Adrenal gland (tissue), 12 donors: ENCODE results near the gene BMP6. TPM values are rescaled to one million over a fixed set of nuclear protein-coding genes. Genes with fewer than 3 reads are reported as not detected.

Experiments used
- DNase-seq, 7 donors: peaks; one replicate each; pipeline ENCODE4 v3.0.0-alpha.2; 2019 to 2020
- H3K27ac ChIP-seq, 5 donors: fragments of 200-600 bp; sonication (generic) in 4 of 5; 1 replicate in 3 of 5; 2 replicates in 2 of 5; pipeline versions ENCODE4 v1.5.1 to v1.8.0; 2016 to 2020; ENCODE audit warnings: mild to moderate bottlenecking in 1 of 5
- H3K27me3 ChIP-seq: fragments of 200-600 bp; 2 replicates; pipeline ENCODE4 v1.8.0; 2021
- H3K36me3 ChIP-seq, 2 donors: fragments of 200-600 bp; replicated peaks in 1 of 2; 1 replicate in 1 of 2; 2 replicates in 1 of 2; pipeline versions ENCODE4 v1.5.1 to v1.8.0; 2018 to 2022
- H3K4me1 ChIP-seq, 2 donors: fragments of 200-600 bp; replicated peaks in 1 of 2; 1 replicate in 1 of 2; 2 replicates in 1 of 2; pipeline versions ENCODE4 v1.5.1 to v1.8.0; 2018 to 2021
- H3K4me3 ChIP-seq, 4 donors: fragments of 200-600 bp; sonication (generic) in 3 of 4; one replicate each; pipeline ENCODE4 v1.5.1; 2016 to 2018
- H3K9me3 ChIP-seq, 3 donors: fragments of 200-600 bp; sonication (generic) in 1 of 3; replicated peaks in 1 of 3; 1 replicate in 2 of 3; 2 replicates in 1 of 3; pipeline versions ENCODE4 v1.5.1 to v1.8.0; 2016 to 2021
- POLR2A ChIP-seq, 2 donors: fragments of 450-650 bp; IDR thresholded peaks; one replicate each; pipeline ENCODE4 v1.6.1; 2017; ENCODE audit warnings: antibody characterized with exemption in 2 of 2, mild to moderate bottlenecking in 2 of 2, moderate library complexity in 1 of 2
- WGBS, 4 donors: extraction: QIAGEN DNeasy Blood & Tissue Kit in 2 of 4; methylation state at CpG; one replicate each; pipeline versions ENCODE4 v1.1.5 to v1.1.7; 2013 to 2017; 5-methylcytosine and 5-hydroxymethylcytosine counted together
- intact Hi-C, 2 donors: fragments of 100-400 bp; cut with DNase I; formaldehyde crosslinking; loops; one replicate each; pipeline versions ENCODE4 v1.14.1 to v1.15.0; 2022 to 2023
- polyA plus RNA-seq, 3 donors: library from polyadenylated mRNA; stranded (reverse); fragments of 200-250 nt in 2 of 3; fragments of 350-450 nt in 1 of 3; fragmentation: Illumina TruSeq in 1 of 3; extraction: RNeasy Lipid Tissue Mini Kit (QIAGEN cat#74804) in 1 of 3; gene quantifications; one replicate each; pipeline ENCODE4 v1.2.3, GENCODE V29; 2013 to 2014
- total RNA-seq, 9 donors: library from RNA; depleted of rRNA in 4 of 9; stranded (reverse); fragments of >200 nt in 4 of 9; fragments of 120-200 nt in 1 of 9; fragmentation: NEBNext Ultra II Directional in 1 of 9; extraction: Animal tissue kit (Norgen Biotek cat#: 25700) in 1 of 9; gene quantifications; one replicate each; pipeline versions ENCODE4 v1.1.0 to v1.2.4, GENCODE V29; 2013 to 2023
- TF ChIP-seq, protein P1 (sequence below), 6 experiments: fragments of 450-650 bp in 4 of 6; fragments of 200-600 bp in 2 of 6; sonication (generic) in 1 of 6; IDR thresholded peaks; 1 replicate in 5 of 6; 2 replicates in 1 of 6; pipeline versions ENCODE4 v1.5.1 to v1.8.0; 2016 to 2021; ENCODE audit warnings: antibody characterized with exemption in 6 of 6, mild to moderate bottlenecking in 2 of 6, moderate library complexity in 1 of 6
- donor health status: healthy with polysubstance abuse.
- donor health status: Bipolar disorder and iron deficiency.
- donor health status: DM: yes; HTN: yes; CAD: no.
- donor health status: DM: no; HTN: no; CAD: no.
- donor health status: DM: no; HTN: no; CAD: no.
- donor health status: DM: yes; HTN: yes; CAD: no.

Gene BMP6
- total and polyA plus RNA-seq, 12 donors = 1.4 to 17.0 (median 4.2) TPM

DNA sequence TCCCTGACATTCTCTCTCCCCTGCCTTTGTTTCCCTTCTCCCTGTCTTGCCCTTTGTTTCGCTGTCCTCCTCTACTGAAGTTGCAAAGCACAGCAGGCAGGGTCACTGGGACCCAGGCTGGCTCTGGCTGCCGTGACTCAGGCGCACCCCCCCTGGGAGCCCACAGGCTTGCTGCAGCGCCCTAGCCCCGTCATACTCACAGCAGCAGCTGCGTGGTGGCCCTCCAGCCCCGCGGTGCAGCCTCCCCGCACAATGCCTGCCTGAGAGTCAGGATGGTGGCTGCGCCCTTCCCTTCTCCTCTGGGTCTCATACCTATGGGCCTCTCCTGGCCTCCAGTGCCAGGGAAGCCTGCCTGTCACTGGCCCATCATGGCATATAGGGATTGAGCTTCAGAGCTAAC is 143.0 kb downstream of the BMP6 start:
- H3K4me1 ChIP-seq = no peaks in the 10 kb centered on the region
- no peaks in the 10 kb centered on the region for H3K27me3 ChIP-seq
- 78 to 93% (median 89%) methylated on average over 1 to 10 of the region's 10 CpGs for WGBS, 4 donors
- TF ChIP-seq POLR2A (IDR thresholded peaks at IDR 0.05) = no peak
- TF ChIP-seq, protein P1, sequence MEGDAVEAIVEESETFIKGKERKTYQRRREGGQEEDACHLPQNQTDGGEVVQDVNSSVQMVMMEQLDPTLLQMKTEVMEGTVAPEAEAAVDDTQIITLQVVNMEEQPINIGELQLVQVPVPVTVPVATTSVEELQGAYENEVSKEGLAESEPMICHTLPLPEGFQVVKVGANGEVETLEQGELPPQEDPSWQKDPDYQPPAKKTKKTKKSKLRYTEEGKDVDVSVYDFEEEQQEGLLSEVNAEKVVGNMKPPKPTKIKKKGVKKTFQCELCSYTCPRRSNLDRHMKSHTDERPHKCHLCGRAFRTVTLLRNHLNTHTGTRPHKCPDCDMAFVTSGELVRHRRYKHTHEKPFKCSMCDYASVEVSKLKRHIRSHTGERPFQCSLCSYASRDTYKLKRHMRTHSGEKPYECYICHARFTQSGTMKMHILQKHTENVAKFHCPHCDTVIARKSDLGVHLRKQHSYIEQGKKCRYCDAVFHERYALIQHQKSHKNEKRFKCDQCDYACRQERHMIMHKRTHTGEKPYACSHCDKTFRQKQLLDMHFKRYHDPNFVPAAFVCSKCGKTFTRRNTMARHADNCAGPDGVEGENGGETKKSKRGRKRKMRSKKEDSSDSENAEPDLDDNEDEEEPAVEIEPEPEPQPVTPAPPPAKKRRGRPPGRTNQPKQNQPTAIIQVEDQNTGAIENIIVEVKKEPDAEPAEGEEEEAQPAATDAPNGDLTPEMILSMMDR (IDR thresholded peaks at IDR 0.05) = no peak
- intact Hi-C loops = no loop called here
- peak in 1 of 7 donors; percentile 20 for DNase-seq
- no peak overlapping the region for H3K27ac ChIP-seq
- no peaks in the 10 kb centered on the region for H3K9me3 ChIP-seq
- no peak overlapping the region for H3K4me3 ChIP-seq
- no peaks in the 10 kb centered on the region for H3K36me3 ChIP-seq

DNA sequence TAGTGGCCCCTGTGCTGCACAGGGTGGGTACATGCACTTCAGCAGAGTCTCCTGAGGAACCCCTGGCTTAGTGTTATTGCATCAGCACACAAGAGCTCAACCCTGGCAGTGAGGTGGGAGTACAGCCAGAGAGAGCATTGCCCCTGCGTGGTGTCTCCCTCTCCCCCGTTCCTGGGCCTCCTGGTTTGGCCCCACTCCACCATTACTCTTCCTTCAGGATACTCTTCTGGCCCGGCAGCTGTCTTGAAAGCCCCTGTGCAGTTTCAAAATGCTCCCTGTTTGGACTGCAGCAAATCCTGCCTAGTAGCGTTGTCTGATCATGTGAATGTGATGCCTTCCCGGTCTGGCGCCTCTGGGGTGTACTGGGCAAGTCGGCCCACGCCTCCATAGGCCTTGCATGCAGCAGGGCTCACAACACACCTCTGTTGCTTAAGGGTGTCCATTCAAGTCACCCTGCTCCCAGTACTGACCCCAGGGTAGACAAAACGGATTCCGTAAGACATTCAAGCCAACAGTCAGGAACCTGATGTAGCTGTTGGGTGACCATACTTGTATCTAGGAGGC is 152.6 kb downstream of the BMP6 start:
- DNase-seq = no peak
- TF ChIP-seq, protein P1 (IDR thresholded peaks at IDR 0.05) = no peak
- no peak for TF ChIP-seq POLR2A (IDR thresholded peaks at IDR 0.05)
- Histone ChIP-seq H3K4me1 (no peaks in the 10 kb centered on the region), H3K4me3 (no peak overlapping the region), H3K9me3 (no peaks in the 10 kb centered on the region), H3K27me3 (no peaks in the 10 kb centered on the region), H3K27ac (no peak overlapping the region), H3K36me3 (peaks cover 0 to 27% of the 10 kb centered on the region in 2 donors)
- intact Hi-C loops = no loop called here
- 81 to 97% (median 89%) methylated on average over 10 of the region's 10 CpGs for WGBS, 4 donors

DNA sequence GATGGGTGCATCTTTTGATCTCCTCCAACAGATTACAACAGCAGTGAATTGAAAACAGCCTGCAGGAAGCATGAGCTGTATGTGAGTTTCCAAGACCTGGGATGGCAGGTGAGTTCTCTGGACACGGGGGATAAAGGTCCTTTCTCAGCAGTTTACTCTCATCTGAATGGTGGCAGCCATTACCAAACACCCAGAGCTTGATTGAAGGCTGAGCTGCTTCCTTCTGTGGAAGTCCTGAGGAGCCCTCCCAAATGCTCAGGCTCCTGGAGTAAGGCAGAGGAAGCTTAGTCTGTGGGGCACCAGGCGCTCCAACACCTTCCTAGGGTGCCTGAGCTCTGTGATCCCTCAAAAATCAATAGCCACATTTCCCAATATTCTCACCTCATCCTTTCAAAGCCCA is 153.1 kb downstream of the BMP6 start:
- no peaks in the 10 kb centered on the region for H3K27me3 ChIP-seq
- no peak overlapping the region for H3K4me3 ChIP-seq
- H3K4me1 ChIP-seq = no peaks in the 10 kb centered on the region
- H3K36me3 ChIP-seq = peaks cover 0 to 33% of the 10 kb centered on the region in 2 donors
- TF ChIP-seq, protein P1 (IDR thresholded peaks at IDR 0.05) = no peak
- TF ChIP-seq POLR2A (IDR thresholded peaks at IDR 0.05) = no peak
- no peak for DNase-seq
- H3K27ac ChIP-seq = no peak overlapping the region
- 83 to 97% (median 96%) methylated on average over 2 of the region's 2 CpGs for WGBS, 4 donors
- intact Hi-C loops = no loop called here
- no peaks in the 10 kb centered on the region for H3K9me3 ChIP-seq

DNA sequence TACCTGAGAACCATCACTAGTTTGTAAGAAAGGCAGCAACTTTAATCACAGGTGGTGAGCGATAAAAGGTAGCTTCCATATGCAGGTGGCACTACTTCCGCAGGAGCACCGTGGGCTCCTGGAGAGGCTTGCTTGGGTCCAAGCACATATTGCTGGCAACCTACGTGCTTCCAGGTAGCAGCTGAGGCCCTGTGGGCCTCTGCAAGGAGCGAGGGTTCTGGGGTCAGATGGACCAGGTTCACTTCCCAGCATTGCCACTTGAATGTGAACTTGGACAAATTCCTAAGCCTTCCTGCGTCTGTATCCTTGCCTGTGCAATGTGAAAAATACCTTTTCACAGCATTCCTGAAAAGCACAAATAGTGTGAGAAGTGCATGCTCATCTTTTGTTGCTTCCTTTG is 153.7 kb downstream of the BMP6 start:
- 93 to 95% (median 95%) methylated on average over 3 to 6 of the region's 6 CpGs for WGBS, 4 donors
- TF ChIP-seq POLR2A (IDR thresholded peaks at IDR 0.05) = no peak
- TF ChIP-seq, protein P1 (IDR thresholded peaks at IDR 0.05) = no peak
- Histone ChIP-seq H3K27ac (no peak overlapping the region), H3K36me3 (peaks cover 0 to 38% of the 10 kb centered on the region in 2 donors), H3K4me3 (no peak overlapping the region), H3K4me1 (no peaks in the 10 kb centered on the region), H3K27me3 (no peaks in the 10 kb centered on the region), H3K9me3 (no peaks in the 10 kb centered on the region)
- no peak for DNase-seq
- intact Hi-C loops = no loop called here
